Measurements from ENCODE around the gene TNFRSF9.

Gene TNFRSF9

DNA sequence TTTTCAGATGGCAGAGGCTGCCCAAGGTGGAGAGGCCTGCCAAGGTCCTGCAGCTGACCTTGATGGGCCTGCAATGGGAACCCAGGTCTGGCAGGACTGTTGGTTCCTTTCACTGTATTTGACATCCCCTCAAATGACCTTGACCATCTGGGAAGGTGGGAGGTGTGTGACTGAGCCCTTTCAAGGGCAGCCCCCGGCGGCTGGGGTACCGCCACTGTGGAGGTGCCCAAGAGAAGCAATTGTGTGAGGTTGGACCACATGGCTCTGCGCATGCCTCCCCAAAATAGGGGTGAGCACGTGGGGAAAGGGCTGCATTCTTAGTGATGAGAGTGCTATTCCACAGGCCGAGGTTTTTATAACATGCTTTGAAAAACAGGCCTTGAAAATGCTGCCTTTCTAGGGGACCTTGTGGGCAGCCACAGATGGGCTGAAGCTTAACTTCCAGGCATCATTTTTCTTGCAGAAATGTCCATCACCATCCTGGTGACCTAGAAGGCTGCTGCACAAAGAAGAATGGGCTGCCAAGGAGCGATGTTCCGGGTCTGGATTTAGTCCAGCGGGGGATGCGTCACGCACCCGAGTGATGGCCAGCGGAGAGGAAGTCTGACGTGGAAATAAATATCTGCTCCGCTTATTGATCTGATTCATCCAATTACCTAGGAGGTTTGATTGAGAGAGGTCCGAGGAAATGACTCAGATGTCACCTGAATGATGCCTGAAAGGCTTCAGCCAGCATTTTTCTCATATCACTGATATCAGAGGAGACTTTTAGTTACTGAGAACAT is 71.3 kb downstream of the TNFRSF9 start:
- DNase-seq (ENCODE audit: low spot score), result no peak

- DNase-seq (ENCODE audit: low spot score), result no peak
These were observed 72.4 kb downstream of the TNFRSF9 start for GRCh38 chr1:7868070-7868780.

GRCh38 chr1:7865978-7866377 is 74.7 kb downstream of the TNFRSF9 start:
- DNase-seq (ENCODE audit: low spot score), result no peak
